ENCODE measurements around the gene ABCB11. TPM values are rescaled to one million over a fixed set of nuclear protein-coding genes. Genes with fewer than 3 reads are reported as not detected.
A peak's percentile ranks its signal among the peaks of the same experiment; 100 is the strongest.
"Not testable (repeated sequence)": the region's sequence is repeated elsewhere in the genome, so short reads cannot be mapped to it uniquely, and the experiment has no call there.

Gene ABCB11
- total and polyA plus RNA-seq, 2 donors (not counting 3 experiments of a cell fraction or from before 2014, with no cell fraction given): 0.22 to 0.44 TPM

DNA sequence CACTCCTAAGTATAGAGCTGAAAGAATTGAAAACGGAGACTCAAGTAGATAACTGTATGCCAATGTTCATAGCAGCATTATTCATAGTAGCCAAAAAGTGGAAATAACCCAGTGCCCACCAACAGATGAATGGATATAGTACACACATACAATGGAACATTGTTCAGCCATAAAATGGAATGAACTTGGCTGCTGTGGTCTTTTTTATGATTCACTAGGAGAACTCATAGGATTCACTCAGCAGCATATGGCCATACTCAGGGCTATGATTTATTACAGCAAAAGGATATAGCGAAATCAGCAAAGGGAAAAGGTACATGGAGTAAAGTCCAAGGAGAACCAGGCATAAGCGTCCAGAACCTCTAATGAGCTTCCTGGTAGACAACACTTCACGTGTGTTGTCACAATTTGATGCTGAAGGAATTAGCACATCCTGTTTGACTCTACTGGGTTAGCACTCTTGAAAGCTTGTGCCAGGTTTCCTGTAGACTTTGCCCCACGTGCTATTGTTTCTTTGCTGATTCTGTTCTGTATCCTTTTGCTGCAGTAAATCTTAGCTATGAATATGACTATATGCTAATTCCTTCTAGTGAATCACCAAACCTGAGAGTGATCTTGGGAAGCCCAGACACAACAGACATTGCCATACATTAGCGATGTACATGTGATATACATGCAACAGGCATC, 156.6 kb downstream of the ABCB11 start:
- dilution Hi-C loops (cut with MboI; ENCODE audit: extremely low pct_ligation_motif_present, low sequenced_read_pairs): no loop called here
- FAIRE-seq: no peak

DNA sequence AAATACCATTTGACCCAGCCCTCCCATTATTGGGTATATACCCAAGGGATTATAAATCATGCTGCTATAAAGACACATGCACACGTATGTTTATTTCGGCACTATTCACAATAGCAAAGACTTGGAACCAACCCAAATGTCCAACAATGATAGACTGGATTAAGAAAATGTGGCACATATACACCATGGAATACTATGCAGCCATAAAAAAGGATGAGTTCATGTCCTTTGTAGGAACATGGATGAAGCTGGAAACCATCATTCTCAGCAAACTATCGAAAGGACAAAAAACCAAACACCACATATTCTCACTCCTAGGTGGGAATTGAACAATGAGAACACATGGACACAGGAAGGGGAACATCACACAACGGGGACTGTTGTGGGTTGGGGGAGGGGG, 160.3 kb downstream of the ABCB11 start:
- H2AFZ ChIP-seq (ENCODE audit: low read depth, low read length); H3K4me2 ChIP-seq (ENCODE audit: insufficient read depth, low read length); POLR2A ChIA-PET; BruUV-seq (replicated peaks); H3K27me3 ChIP-seq (ENCODE audit: control insufficient read depth in 2 of 2, insufficient read depth in 2 of 2, low read length in 2 of 2); H3K9me3 ChIP-seq (replicated peaks; ENCODE audit: control insufficient read depth, insufficient read depth, low read length); H3K4me1 ChIP-seq (ENCODE audit: control insufficient read depth, extremely low read depth, insufficient read depth, low read length); H3K36me3 ChIP-seq (ENCODE audit: control insufficient read depth in 2 of 2, extremely low read depth in 1 of 2, insufficient read depth in 2 of 2, low read length in 2 of 2); H4K20me1 ChIP-seq (replicated peaks; ENCODE audit: control insufficient read depth, extremely low read depth, insufficient read depth, low read length); H3K27ac ChIP-seq (ENCODE audit: insufficient read depth, low read depth, low read length); intact Hi-C loops (cut with micrococcal nuclease); H3K9ac ChIP-seq (replicated peaks; ENCODE audit: extremely low read depth, insufficient read depth, low read length); H3K79me2 ChIP-seq (ENCODE audit: control insufficient read depth, insufficient read depth, low read length); DNase-seq (ENCODE audit: low read depth, low spot score); FAIRE-seq; H3K4me3 ChIP-seq (replicated peaks in 1 of 3; ENCODE audit: insufficient read depth in 1 of 3, low read depth in 1 of 3, low read length in 3 of 3); dilution Hi-C loops (cut with MboI; ENCODE audit: extremely low pct_ligation_motif_present, low sequenced_read_pairs); H3K9me1 ChIP-seq (replicated peaks; ENCODE audit: control insufficient read depth, extremely low read depth, insufficient read depth, low read length); CTCF ChIA-PET: not testable (repeated sequence)

More for the DNA sequence above, 156.6 kb downstream of the ABCB11 start:
- no peaks in the 10 kb centered on the region for H3K79me2 ChIP-seq (ENCODE audit: control insufficient read depth, insufficient read depth, low read length)
- H3K4me2 ChIP-seq (ENCODE audit: insufficient read depth, low read length): no peak overlapping the region
- no peaks in the 10 kb centered on the region for H3K9me1 ChIP-seq (replicated peaks; ENCODE audit: control insufficient read depth, extremely low read depth, insufficient read depth, low read length)
- H3K9ac ChIP-seq (replicated peaks; ENCODE audit: extremely low read depth, insufficient read depth, low read length): no peak overlapping the region
- H3K4me3 ChIP-seq (replicated peaks in 1 of 3; ENCODE audit: insufficient read depth in 1 of 3, low read depth in 1 of 3, low read length in 3 of 3): no peak overlapping the region
- H4K20me1 ChIP-seq (replicated peaks; ENCODE audit: control insufficient read depth, extremely low read depth, insufficient read depth, low read length): no peaks in the 10 kb centered on the region
- DNase-seq (ENCODE audit: low read depth, low spot score): peak; percentile 28
- intact Hi-C loops (cut with micrococcal nuclease): no loop called here
- H3K27ac ChIP-seq (ENCODE audit: insufficient read depth, low read depth, low read length): no peak overlapping the region
- ChIA-PET CTCF (interaction anchor here (0.9 kb wide), 1 partner anchor 528 kb away, joined by 3 read pairs; no protein-coding TSS in a partner anchor), POLR2A (no interaction called here)
- BruUV-seq (replicated peaks): no TSS peak
- H3K9me3 ChIP-seq (replicated peaks; ENCODE audit: control insufficient read depth, insufficient read depth, low read length): no peaks in the 10 kb centered on the region
- H2AFZ ChIP-seq (ENCODE audit: low read depth, low read length): no peak overlapping the region
- H3K4me1 ChIP-seq (ENCODE audit: control insufficient read depth, extremely low read depth, insufficient read depth, low read length): no peaks in the 10 kb centered on the region
- TF ChIP-seq EZH2 (IDR thresholded peaks at IDR 0.05; ENCODE audit: borderline replicate concordance, low read depth, low read length, severe bottlenecking) (no peak), POLR2A (IDR thresholded peaks at IDR 0.05; ENCODE audit: low read depth, low read length) (no peak), FOS (IDR thresholded peaks at IDR 0.05; ENCODE audit: borderline replicate concordance, insufficient read depth, low read length) (no peak), JUN (IDR thresholded peaks at IDR 0.05; ENCODE audit: borderline replicate concordance, insufficient read depth, insufficient read length, low read depth) (no peak), MYC (IDR thresholded peaks at IDR 0.05; ENCODE audit: low read depth, low read length) (no peak), POLR2AphosphoS5 (IDR thresholded peaks at IDR 0.05; ENCODE audit: insufficient read depth, low read depth, low read length) (no peak), GATA2 (IDR thresholded peaks at IDR 0.05; ENCODE audit: insufficient read depth, insufficient read length, low read depth, low read length) (no peak)
- TF ChIP-seq, protein P1, sequence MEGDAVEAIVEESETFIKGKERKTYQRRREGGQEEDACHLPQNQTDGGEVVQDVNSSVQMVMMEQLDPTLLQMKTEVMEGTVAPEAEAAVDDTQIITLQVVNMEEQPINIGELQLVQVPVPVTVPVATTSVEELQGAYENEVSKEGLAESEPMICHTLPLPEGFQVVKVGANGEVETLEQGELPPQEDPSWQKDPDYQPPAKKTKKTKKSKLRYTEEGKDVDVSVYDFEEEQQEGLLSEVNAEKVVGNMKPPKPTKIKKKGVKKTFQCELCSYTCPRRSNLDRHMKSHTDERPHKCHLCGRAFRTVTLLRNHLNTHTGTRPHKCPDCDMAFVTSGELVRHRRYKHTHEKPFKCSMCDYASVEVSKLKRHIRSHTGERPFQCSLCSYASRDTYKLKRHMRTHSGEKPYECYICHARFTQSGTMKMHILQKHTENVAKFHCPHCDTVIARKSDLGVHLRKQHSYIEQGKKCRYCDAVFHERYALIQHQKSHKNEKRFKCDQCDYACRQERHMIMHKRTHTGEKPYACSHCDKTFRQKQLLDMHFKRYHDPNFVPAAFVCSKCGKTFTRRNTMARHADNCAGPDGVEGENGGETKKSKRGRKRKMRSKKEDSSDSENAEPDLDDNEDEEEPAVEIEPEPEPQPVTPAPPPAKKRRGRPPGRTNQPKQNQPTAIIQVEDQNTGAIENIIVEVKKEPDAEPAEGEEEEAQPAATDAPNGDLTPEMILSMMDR (IDR thresholded peaks at IDR 0.05; ENCODE audit: extremely low read depth in 1 of 2, insufficient read depth in 1 of 2, low read depth in 1 of 2, low read length in 2 of 2): no peak
- TF ChIP-seq, protein P2, sequence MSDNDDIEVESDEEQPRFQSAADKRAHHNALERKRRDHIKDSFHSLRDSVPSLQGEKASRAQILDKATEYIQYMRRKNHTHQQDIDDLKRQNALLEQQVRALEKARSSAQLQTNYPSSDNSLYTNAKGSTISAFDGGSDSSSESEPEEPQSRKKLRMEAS (IDR thresholded peaks at IDR 0.05; ENCODE audit: insufficient read depth, insufficient read length): no peak
- H3K36me3 ChIP-seq (ENCODE audit: control insufficient read depth in 2 of 2, extremely low read depth in 1 of 2, insufficient read depth in 2 of 2, low read length in 2 of 2): peaks cover 0 to 2% of the 10 kb centered on the region in 2 experiments
- no peaks in the 10 kb centered on the region for H3K27me3 ChIP-seq (ENCODE audit: control insufficient read depth in 2 of 2, insufficient read depth in 2 of 2, low read length in 2 of 2)

All from endothelial cell of umbilical vein (primary cell).